GM21381 (cell line): ENCODE data around the gene CPA4.

Source experiments
- ATAC-seq: cut with Tn5 transposase; IDR thresholded peaks from one replicate; pipeline ENCODE4 v1.9.1; 2021; ENCODE audit warnings: mild to moderate bottlenecking, moderate library complexity; ENCODE audit not compliant: unreplicated experiment

Gene CPA4

GRCh38 chr7:130362251-130362816, 69.4 kb downstream of the CPA4 start:
- ATAC-seq, result no peak

GRCh38 chr7:130363026-130363847, 70.3 kb downstream of the CPA4 start:
- ATAC-seq, result no peak

- ATAC-seq, result no peak
Measured at GRCh38 chr7:130364451-130364850, 71.5 kb downstream of the CPA4 start.

GRCh38 chr7:130365088-130365487, 72.1 kb downstream of the CPA4 start:
- no peak for ATAC-seq

GRCh38 chr7:130365511-130366441, 72.8 kb downstream of the CPA4 start:
- no peak for ATAC-seq

GRCh38 chr7:130366564-130366963, 73.6 kb downstream of the CPA4 start:
- no peak for ATAC-seq

GRCh38 chr7:130367088-130367755, 74.3 kb downstream of the CPA4 start:
- no peak for ATAC-seq

GRCh38 chr7:130367836-130368746, 75.1 kb downstream of the CPA4 start:
- ATAC-seq, result no peak

- no peak for ATAC-seq
Measured at GRCh38 chr7:130369110-130369711, 76.2 kb downstream of the CPA4 start.

GRCh38 chr7:130369831-130370550, 77.0 kb downstream of the CPA4 start:
- no peak for ATAC-seq

GRCh38 chr7:130371046-130371445, 78.1 kb downstream of the CPA4 start:
- ATAC-seq, result no peak

GRCh38 chr7:130372402-130373165, 79.6 kb downstream of the CPA4 start:
- no peak for ATAC-seq
